HG03097 (cell line): ENCODE results near the gene FZR1.

Experiments
- ATAC-seq: cut with Tn5 transposase; IDR thresholded peaks from one replicate; pipeline ENCODE4 v1.9.1; 2021; ENCODE audit not compliant: unreplicated experiment, low FRiP score

FZR1 gene

DNA sequence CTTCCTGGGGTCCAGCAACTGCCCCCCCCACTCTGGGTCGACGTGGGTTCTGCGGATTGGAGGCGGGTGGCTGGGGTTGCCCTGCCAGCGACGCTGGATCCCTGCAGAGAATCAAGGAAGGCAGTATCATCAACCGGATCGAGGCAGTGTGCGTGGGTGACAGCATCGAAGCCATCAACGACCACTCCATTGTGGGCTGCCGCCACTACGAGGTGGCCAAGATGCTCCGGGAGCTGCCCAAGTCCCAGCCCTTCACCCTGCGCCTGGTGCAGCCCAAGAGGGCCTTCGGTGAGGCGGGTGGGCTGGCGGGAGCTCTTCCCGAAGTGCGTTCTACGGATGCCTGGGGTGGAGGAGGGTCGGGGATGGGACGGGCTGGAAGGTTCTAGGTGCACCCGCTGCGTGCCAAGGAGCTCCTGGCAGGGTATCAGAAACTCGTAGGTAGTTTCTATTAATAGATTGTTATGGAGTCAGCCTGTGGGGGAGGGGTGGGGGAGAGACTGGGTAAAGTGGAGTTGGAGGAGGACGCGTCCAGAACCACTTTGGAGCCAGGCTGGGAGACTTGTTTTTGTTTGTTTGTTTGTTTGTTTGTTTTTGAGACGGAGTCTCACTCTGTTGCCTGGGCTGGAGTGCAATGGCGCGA lies 80.7 kb downstream of the FZR1 start:
- ATAC-seq = no peak
